EH (cell line): ENCODE results near the gene JAK3.
A peak's percentile ranks its signal among the peaks of the same experiment; 100 is the strongest.

Experiments
- DNase-seq: peaks from one replicate; pipeline ENCODE4 v3.0.0-alpha.2; 2015; ENCODE audit warnings: low read depth

Gene JAK3

DNA sequence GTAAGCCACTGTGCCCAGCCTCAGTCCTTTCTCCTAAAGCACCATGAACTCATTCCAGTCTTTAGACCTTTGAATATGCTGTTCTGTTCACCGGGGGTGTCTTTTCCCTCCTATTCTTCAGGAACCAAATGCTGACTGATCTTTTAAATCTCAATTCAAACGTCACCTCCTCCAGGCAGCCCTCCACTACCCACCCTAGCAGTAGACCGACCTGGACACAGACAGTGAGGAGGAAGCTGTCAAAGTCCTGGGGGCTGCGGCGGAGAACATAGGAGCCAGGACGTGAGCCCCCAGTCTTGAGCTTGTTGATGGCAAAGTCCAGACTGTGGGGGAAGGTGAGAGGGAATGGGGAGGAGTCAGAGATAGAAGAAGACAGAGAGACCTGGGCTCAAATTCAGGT, 7.8 kb downstream of the JAK3 start:
- no peak for DNase-seq

GRCh38 chr19:17837972-17838371, 9.8 kb downstream of the JAK3 start:
- DNase-seq, result no peak

- no peak for DNase-seq
Measured at GRCh38 chr19:17836530-17836929, 11.3 kb downstream of the JAK3 start.

DNA sequence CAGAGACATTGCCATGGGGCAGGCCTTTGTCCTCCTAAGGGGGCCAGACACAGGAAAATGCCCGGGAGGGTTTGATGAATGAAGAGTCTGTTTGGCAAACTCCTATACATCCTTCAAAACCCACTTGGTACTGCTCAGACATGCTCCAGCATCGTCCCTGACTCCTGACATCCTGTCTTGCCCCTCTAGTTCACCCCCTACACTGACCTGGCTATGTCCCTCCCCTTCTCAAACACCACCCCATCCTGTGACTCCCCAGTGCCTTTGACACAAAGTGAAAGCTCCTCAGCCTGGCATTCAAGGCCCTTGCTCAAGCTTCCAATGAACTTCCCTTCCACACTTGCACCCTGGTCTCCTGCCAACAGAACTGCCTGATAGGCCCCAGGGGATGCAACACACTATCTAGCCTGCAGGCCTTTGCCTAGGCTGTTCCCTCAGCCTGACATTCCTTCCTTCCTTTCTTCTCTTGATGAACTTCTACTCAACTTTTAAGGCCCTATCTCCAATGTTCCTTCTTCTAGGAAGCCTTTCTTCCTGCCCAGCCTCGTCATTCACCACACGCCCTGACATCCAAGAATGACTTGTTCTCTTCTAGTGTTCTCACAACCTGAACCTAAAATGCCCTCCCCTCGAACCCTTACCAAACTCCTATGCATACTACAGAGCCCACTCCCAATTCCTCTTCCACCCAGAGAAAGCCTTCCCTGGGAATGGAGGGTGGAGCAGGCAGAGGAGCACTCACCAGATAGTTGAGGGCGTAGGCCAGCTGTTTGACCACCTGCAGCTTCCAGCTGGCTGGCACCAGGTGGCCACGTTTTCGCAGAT, 12.4 kb downstream of the JAK3 start:
- peak; percentile 14 for DNase-seq

- DNase-seq, result peak; percentile 9
Measured at GRCh38 chr19:17834350-17835181, 13.2 kb downstream of the JAK3 start.

DNA sequence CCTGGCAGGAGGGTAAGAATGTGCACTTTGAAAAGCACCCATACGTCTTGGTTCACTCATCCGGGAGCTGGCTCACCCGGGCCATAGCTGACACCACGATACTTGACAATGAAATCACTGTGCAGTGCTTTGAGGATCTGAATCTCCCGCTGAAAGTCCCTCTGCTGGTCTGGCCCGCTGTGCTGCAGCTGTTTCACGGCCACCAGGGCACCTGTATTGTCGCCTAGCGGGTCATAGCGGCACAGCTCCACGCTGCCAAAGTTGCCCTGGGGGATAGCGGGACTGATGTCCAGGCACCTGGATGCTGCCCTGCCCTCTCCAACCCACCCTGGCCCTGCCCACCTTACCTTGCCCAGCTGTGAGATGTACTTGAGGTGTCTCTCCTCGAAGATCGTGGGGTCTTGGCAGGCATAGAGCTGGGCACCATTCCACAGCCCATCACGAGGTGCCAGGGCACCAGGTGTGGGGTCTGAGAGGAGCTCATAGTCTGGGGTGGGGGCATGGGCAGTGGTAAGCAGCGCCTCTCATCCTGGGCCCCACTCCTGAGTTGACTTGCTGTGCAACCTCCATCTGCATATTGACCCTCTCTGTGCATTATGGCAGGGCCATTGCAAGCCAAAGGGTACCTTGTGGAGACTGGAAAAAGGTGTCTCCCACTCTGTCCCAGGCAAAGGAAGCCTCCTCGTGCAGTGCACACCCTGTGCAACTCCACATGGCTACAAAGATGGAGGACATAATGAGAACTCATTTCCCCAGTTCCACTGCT, 15.2 kb downstream of the JAK3 start:
- DNase-seq, result no peak

- no peak for DNase-seq
Measured at GRCh38 chr19:17831419-17831888, 16.3 kb downstream of the JAK3 start.

GRCh38 chr19:17830567-17831418, 17.0 kb downstream of the JAK3 start:
- DNase-seq, result peak; percentile 80

DNA sequence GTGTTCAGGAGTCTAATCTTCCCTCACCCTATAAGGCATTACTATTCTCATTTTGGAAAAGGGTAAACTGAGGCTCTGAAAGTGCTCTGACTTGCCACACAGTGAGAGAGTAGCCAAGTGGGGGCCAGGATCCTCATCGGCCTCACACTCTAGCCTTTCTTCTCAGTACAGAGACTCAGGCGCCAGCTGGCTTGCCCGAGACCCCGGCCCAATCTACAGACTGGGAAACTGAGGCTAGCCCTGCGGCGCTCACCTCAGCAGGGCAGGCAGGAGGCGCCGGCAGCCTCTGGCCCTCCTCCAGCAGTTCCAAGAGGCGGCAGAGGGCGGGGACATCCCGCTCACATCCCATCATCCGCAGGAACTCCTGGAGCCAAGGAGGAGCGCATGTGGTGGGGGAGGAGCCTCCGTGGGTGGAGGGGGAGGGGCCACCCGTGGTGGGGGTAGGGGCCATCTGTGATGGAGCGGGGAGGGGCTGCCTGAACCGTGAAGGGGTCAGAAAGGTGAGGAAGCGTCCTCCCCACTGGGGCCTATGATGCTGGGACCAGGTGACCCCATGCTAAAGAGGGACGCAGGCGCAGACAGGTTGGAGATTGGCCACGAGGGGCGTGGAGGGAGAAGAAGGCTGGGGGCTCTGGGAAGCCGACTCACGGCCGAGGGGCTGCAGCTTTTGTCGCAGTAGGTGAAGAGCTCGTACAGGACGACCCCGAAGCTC, 17.8 kb downstream of the JAK3 start:
- peak; percentile 63 for DNase-seq

DNA sequence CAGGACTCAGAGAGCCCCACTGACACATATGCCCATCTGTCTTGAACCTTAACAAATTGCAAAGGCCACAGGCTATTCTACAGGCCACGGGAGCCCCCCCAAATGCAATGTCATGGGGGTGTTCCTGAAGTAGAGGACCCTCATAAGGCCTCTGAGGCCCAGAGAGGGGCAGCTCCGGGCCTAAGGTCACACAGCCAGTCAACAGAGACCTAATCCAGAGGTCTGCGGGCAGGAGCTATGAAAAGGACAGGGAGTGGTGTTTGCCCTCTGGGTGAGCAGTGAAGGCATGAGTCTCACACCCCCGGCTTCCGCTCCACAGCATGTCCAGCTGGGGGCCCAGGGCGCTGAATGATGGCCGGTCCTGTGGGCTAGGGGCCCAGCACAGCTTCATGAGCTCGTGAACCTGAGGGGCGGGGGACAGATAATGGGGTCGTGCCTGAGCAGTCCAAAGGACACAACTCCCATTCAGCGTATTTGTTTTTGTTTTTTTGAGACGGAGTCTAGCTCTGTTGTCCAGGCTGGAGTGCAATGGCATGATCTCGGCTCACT, 21.2 kb downstream of the JAK3 start:
- DNase-seq, result no peak

- no peak for DNase-seq
Measured at GRCh38 chr19:17824339-17824738, 23.4 kb downstream of the JAK3 start.

DNA sequence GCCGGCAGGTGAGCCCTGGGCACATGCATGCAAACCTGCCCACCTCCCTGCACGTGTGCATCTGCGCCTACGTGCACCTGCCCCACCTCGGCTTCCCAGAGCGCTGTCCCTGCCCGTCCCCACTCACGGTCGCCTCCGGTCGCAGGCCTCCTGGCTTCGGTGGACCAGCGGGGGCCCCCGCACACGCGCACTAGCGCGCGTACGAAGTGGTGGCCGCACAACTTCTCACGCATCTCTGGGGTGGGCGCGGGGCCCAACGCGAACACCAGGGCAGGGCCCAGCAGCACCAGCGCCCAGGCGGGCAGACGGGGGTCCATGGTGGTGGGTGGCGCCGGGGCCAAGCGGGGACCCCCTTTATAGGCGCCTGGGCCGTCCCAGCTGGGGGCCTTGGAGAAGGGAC, 26.6 kb downstream of the JAK3 start, which contains the start of gene INSL3:
TSS of gene INSL3 (minus strand) at position 330 of the 400 bp plus-strand sequence. CDS start at position 317, 13 bp downstream.
- no peak for DNase-seq

- no peak for DNase-seq
Measured at GRCh38 chr19:17817668-17818363, 30.0 kb downstream of the JAK3 start.

- DNase-seq, result no peak
Measured at GRCh38 chr19:17812099-17812498, 35.7 kb downstream of the JAK3 start.

DNA sequence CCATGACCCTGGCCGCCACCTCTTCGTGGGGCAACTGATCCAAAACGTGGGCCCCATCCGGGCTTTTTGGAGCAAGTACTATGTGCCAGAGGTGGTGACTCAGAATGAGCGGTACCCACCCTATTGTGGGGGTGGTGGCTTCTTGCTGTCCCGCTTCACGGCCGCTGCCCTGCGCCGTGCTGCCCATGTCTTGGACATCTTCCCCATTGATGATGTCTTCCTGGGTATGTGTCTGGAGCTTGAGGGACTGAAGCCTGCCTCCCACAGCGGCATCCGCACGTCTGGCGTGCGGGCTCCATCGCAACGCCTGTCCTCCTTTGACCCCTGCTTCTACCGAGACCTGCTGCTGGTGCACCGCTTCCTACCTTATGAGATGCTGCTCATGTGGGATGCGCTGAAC, 36.1 kb downstream of the JAK3 start:
- DNase-seq, result no peak

GRCh38 chr19:17811103-17811502, 36.7 kb downstream of the JAK3 start:
- no peak for DNase-seq

- no peak for DNase-seq
Measured at GRCh38 chr19:17807731-17808316, 40.0 kb downstream of the JAK3 start.

DNA sequence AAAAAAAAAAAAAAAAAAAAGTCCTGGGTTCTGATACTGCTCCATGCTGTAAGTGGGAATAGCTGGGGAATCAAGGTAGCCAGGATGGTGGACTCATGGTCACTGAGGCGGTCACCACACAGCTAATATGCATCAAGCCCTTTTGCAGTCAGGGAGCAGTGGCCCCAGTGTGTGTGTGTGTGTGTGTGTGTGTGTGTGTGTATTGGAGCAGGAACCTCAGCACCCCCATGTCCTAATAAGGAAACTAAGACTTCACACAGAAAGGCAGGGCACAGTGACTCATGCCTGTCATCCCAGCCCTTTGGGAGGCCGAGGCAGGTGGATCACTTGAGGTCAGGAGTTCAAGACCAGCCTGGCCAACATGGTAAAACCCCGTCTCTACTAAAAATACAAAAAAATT, 40.8 kb downstream of the JAK3 start:
- DNase-seq, result no peak

DNA sequence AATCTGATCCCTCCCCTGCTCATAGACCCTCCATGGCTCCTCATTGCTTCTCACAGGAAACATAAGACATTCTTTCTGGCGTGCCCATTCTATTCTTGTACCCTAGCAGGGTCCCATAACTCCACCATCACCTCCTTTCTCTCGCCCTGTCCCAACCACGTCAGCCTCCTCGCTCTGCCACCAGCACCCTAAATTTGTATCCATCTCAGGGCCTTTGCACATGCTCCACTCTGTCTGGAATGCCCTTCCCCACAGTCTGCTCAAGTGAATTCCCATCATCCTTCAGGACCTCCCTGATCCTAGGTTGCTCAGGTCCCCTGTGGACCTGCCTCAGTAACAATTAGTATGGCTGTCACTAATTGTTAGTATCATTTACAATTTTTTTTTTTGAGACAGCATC, 42.4 kb downstream of the JAK3 start:
- DNase-seq, result no peak
